ENCODE data around the gene FAM3C.

GRCh38 chr7:121344497-121344896 lies 51.6 kb downstream of the FAM3C start:
- no peak for TF ChIP-seq ZNF274 (IDR thresholded peaks at IDR 0.05; ENCODE audit: low read depth, low read length)
- no peak for TF ChIP-seq YY1 (IDR thresholded peaks at IDR 0.05; ENCODE audit: insufficient read depth, insufficient read length)
- TF ChIP-seq SUZ12 (IDR thresholded peaks at IDR 0.05; ENCODE audit: extremely low read depth, insufficient read depth, insufficient read length): no peak
